ENCODE measurements around the gene ZCWPW1. TPM values are rescaled to one million over a fixed set of nuclear protein-coding genes. Genes with fewer than 3 reads are reported as not detected.

The ZCWPW1 gene
- total and polyA plus RNA-seq, 2 of the 13 experiments (the other 11 are each of a cell fraction or from before 2014, with no cell fraction given): 2.4 to 2.5 TPM

- TF ChIP-seq ZNF318 (CRISPR knock-in tag; IDR thresholded peaks at IDR 0.05) (no peak), TMF1 (CRISPR knock-in tag; IDR thresholded peaks at IDR 0.05; ENCODE audit: low read depth) (no peak; the same call in 1 of the 2 replicates), MZF1 (CRISPR knock-in tag; IDR thresholded peaks at IDR 0.05; ENCODE audit: borderline replicate concordance) (no peak), ZNF552 (CRISPR knock-in tag; IDR thresholded peaks at IDR 0.05; ENCODE audit: borderline replicate concordance) (0 out of 2 replicates have a peak, but pooled peaks have one; percentile 42), ZNF776 (CRISPR knock-in tag; IDR thresholded peaks at IDR 0.05) (peak; percentile 58; the same call in 1 of the 2 replicates), SMAD3 (CRISPR knock-in tag; IDR thresholded peaks at IDR 0.05) (no peak), PREB (CRISPR knock-in tag; IDR thresholded peaks at IDR 0.05) (no peak), AHR (CRISPR knock-in tag; IDR thresholded peaks at IDR 0.05) (peak; percentile 80; the same call in 1 of the 2 replicates), BRD4 (CRISPR knock-in tag; IDR thresholded peaks at IDR 0.05) (0 out of 2 replicates have a peak, but pooled peaks have one; percentile 20), CERS6 (CRISPR knock-in tag; IDR thresholded peaks at IDR 0.05) (no peak), ZNF713 (CRISPR knock-in tag; IDR thresholded peaks at IDR 0.05) (peak; percentile 63; the same call in 1 of the 2 replicates), ZNF44 (CRISPR knock-in tag; IDR thresholded peaks at IDR 0.05) (no peak), KLF12 (CRISPR knock-in tag; IDR thresholded peaks at IDR 0.05; ENCODE audit: borderline replicate concordance) (no peak), TCF12 (IDR thresholded peaks at IDR 0.05) (no peak), TCF12 (CRISPR knock-in tag; IDR thresholded peaks at IDR 0.05) (0 out of 2 replicates have a peak, but pooled peaks have one; percentile 65), CHD4 (IDR thresholded peaks at IDR 0.05; ENCODE audit: borderline replicate concordance, low read length) (no peak), U2AF2 (IDR thresholded peaks at IDR 0.05; ENCODE audit: low read depth, low read length) (no peak; the same call in 1 of the 2 replicates), RBFOX2 (IDR thresholded peaks at IDR 0.05; ENCODE audit: low read depth, low read length) (peak; percentile 95), ZNF232 (CRISPR knock-in tag; IDR thresholded peaks at IDR 0.05; ENCODE audit: borderline replicate concordance) (no peak; the same call in 1 of the 2 replicates), NR3C1 (CRISPR knock-in tag; IDR thresholded peaks at IDR 0.05) (no peak)
These were observed 1.4 kb upstream of the ZCWPW1 start, which contains the start of gene MEPCE (continued) for GRCh38 chr7:100429637-100430492.

All from HepG2 (cell line).